Subcutaneous abdominal adipose tissue (tissue), 5 donors: ENCODE results near the gene CHKB.
A peak's percentile ranks its signal among the peaks of the same experiment; 100 is the strongest.

ENCODE experiments used
- H3K27ac ChIP-seq: one replicate; pipeline ENCODE4 v1.7.0; 2013; ENCODE audit warnings: low read depth, mild to moderate bottlenecking, inconsistent platforms, low read length, moderate library complexity
- H3K27me3 ChIP-seq, 5 donors: one replicate each; pipeline ENCODE4 v1.7.0; 2013; ENCODE audit warnings: low read length in 5 of 5, inconsistent platforms in 1 of 5; ENCODE audit not compliant: control insufficient read depth in 5 of 5, insufficient read depth in 4 of 5
- H3K36me3 ChIP-seq, 5 donors: one replicate each; pipeline ENCODE4 v1.7.0; 2013; ENCODE audit warnings: low read length in 5 of 5; ENCODE audit not compliant: control insufficient read depth in 5 of 5, insufficient read depth in 5 of 5
- H3K4me1 ChIP-seq, 5 donors: one replicate each; pipeline ENCODE4 v1.7.0; 2013; ENCODE audit warnings: low read length in 5 of 5, mild to moderate bottlenecking in 3 of 5, moderate library complexity in 1 of 5; ENCODE audit not compliant: control insufficient read depth in 5 of 5, insufficient read depth in 5 of 5
- H3K4me3 ChIP-seq, 5 donors: one replicate each; pipeline ENCODE4 v1.7.0; 2013; ENCODE audit warnings: low read length in 5 of 5, low read depth in 1 of 5
- H3K9ac ChIP-seq, 5 donors: one replicate each; pipeline ENCODE4 v1.7.0; 2013; ENCODE audit warnings: low read length in 5 of 5, mild to moderate bottlenecking in 4 of 5, moderate library complexity in 3 of 5
- H3K9me3 ChIP-seq, 5 donors: one replicate each; pipeline ENCODE4 v1.7.0; 2013; ENCODE audit warnings: low read length in 5 of 5; ENCODE audit not compliant: control insufficient read depth in 5 of 5
- donor health status: healthy.
- donor health status: healthy.
- donor health status: healthy.
- donor health status: healthy.
- donor health status: healthy.

Gene CHKB

DNA sequence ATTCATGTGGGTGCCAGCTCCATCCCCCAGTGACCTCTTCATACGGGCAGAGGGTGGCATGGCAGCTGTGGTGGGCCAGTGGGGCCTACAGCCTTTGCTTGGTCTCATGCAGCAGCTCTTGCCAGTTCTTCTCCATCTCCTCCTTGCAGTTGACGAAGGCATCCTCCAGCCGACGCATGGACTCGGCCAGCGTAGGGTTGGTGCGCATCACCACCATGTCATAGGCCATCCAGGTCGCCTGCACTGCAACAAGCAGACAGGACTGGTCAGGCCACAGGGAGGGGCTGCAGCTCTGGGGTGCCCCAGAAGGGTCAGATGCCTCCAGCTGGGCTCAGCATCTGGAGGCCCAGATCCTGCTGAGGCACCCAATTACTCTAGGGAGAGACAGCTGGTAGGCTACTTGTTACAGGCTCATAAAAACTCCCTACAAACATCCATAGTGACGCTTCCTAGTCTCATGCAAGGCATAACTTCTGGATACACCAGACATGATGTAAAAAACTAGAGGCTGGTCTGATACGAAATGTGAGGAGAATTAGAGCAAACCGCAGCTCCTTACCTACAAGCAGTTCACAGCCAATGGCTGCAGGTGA is 31.4 kb downstream of the CHKB start:
- Histone ChIP-seq H3K27me3 (peaks cover 12 to 20% (median 17%) of the 10 kb centered on the region in 5 donors), H3K4me3 (no peak overlapping the region), H3K4me1 (peaks cover 0 to 18% (median 11%) of the 10 kb centered on the region in 5 donors), H3K9ac (no peak overlapping the region), H3K27ac (no peak overlapping the region), H3K36me3 (no peaks in the 10 kb centered on the region), H3K9me3 (no peaks in the 10 kb centered on the region)

DNA sequence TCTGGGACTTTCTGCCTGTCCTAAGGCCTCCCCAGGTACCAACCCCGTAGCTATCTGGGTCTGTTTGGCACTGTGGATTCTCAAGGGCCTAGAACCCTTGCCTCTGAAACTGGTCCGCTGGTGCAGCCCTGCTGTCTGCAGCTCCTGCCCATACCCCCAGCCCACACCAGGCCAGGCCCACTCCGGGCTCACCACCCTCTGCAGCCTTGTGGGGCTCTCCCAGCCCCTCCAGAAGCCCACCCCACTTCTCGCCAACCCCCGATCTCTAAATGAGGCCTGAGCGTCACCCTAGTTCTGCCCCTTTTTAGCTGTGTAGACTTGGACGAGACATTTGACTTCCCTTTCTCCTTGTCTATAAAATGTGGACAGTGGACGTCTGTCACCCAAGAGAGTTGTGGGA is 32.3 kb downstream of the CHKB start:
- Histone ChIP-seq H3K4me3 (no peak overlapping the region), H3K27me3 (peaks cover 14 to 25% (median 24%) of the 10 kb centered on the region in 5 donors), H3K9ac (no peak overlapping the region), H3K27ac (no peak overlapping the region), H3K4me1 (peaks cover 0 to 21% (median 11%) of the 10 kb centered on the region in 5 donors), H3K9me3 (no peaks in the 10 kb centered on the region), H3K36me3 (no peaks in the 10 kb centered on the region)

DNA sequence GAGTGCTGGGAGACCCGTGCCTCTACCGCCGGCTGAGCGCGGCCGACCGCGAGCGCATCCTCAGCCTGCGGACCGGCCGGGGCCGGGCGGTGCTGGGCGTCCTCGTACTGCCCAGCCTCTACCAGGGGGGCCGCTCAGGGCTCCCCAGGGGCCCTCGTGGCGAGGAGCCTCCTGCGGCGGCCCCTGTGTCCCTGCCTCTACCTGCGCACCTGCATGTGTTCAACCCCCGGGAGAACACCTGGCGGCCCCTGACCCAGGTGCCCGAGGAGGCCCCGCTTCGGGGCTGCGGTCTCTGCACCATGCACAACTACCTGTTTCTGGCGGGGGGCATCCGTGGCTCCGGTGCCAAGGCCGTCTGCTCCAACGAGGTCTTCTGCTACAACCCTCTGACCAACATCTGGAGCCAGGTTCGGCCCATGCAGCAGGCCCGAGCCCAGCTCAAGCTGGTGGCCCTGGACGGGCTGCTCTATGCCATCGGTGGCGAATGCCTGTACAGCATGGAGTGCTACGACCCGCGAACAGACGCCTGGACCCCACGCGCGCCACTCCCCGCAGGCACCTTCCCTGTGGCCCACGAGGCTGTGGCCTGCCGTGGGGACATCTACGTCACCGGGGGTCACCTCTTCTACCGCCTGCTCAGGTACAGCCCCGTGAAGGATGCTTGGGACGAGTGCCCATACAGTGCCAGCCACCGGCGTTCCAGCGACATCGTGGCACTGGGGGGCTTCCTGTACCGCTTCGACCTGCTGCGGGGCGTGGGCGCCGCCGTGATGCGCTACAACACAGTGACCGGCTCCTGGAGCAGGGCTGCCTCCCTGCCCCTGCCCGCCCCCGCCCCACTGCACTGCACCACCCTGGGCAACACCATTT is 33.5 kb downstream of the CHKB start:
- Histone ChIP-seq H3K9me3 (no peaks in the 10 kb centered on the region), H3K9ac (peak overlapping the region in 1 of 5 donors; percentile 20), H3K27ac (no peak overlapping the region), H3K36me3 (no peaks in the 10 kb centered on the region), H3K4me1 (peaks cover 0 to 29% (median 17%) of the 10 kb centered on the region in 5 donors), H3K4me3 (peak overlapping the region in 3 of 5 donors; percentile 31 to 54 (median 48)), H3K27me3 (peaks cover 14 to 27% (median 24%) of the 10 kb centered on the region in 5 donors)

DNA sequence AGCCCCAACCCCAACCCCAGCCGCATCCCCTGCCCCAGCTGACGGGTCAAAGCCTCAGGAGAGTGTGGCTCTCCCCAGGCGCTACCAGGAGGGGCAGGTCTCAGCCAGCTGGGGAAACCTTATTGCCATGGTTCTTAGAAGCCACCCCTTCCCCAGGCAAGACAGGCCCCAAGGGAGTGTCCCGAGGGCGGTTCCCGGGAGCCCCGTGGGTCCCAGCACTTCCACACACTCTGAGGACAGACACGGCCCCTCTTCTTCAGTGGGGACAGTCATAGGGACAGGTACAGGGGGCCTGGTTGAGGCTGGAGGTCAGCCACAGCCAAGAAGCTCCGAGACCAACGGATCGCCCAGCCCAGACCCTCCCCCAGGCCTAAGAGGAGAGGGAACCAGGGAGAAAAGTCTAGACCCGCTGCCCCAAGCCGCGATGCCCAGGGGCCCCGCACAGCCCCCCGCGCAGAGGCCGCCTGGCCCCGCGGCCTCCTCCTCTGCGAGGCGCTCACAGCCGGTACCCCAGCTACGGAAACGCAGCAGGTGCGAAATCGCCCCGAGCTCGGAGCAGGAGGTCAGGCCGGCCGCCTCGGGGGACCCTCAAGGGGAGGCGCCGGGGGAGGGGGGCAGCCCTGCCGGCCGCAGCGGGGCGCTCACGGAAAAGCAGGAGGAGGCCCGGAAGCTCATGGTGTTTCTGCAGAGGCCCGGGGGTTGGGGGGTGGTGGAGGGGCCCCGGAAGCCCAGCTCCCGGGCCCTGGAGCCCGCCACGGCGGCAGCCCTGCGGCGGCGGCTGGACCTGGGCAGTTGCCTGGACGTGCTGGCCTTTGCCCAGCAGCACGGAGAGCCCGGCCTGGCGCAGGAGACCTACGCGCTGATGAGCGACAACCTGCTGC is 34.4 kb downstream of the CHKB start:
- Histone ChIP-seq H3K4me1 (peaks cover 0 to 34% (median 21%) of the 10 kb centered on the region in 5 donors), H3K9ac (peak overlapping the region in 2 of 5 donors; percentile 17 to 20), H3K36me3 (no peaks in the 10 kb centered on the region), H3K27ac (no peak overlapping the region), H3K4me3 (peak overlapping the region in 3 of 5 donors; percentile 31 to 54 (median 48)), H3K27me3 (peaks cover 14 to 27% (median 24%) of the 10 kb centered on the region in 5 donors), H3K9me3 (no peaks in the 10 kb centered on the region)

DNA sequence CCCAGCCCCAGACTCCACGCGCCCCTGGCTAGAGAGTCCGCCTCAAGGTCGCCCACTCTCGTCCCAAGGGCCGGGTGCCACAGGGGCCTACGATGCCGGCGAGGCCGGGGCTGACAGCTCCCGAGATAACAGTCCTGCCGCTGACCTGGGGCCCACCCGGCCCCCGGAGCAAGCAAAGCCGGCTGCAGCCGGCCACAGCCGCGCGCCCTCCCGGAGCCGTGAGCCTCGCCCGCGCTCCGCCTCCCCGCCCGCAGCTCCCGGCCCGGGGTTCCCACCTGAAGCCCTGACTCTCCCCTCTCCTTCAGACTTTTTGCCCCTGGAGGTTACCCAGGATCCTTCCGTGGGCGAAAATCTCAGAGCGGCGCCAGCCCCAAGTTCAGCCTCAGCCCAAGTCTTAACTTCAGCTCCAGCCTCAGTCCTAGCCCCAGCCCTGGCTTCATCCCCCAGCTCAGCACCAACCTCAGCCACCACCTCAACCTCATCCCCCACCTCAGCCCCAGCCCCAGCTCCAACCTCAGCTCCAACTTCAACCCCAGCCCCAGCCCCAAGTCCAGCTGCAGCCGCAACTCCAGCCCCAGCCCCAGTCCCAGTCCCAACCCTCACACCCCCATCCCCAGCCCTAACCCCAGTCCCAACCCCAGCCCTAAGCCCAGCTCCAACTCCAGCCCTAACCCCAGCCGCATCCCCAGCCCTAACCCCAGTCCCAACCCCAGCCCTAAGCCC is 35.2 kb downstream of the CHKB start:
- H3K9ac ChIP-seq = no peak overlapping the region
- H3K4me3 ChIP-seq = no peak overlapping the region
- no peaks in the 10 kb centered on the region for H3K9me3 ChIP-seq
- H3K27me3 ChIP-seq = peaks cover 14 to 27% (median 24%) of the 10 kb centered on the region in 5 donors
- H3K36me3 ChIP-seq = no peaks in the 10 kb centered on the region
- H3K27ac ChIP-seq = no peak overlapping the region
- peaks cover 3 to 34% (median 21%) of the 10 kb centered on the region in 5 donors for H3K4me1 ChIP-seq

DNA sequence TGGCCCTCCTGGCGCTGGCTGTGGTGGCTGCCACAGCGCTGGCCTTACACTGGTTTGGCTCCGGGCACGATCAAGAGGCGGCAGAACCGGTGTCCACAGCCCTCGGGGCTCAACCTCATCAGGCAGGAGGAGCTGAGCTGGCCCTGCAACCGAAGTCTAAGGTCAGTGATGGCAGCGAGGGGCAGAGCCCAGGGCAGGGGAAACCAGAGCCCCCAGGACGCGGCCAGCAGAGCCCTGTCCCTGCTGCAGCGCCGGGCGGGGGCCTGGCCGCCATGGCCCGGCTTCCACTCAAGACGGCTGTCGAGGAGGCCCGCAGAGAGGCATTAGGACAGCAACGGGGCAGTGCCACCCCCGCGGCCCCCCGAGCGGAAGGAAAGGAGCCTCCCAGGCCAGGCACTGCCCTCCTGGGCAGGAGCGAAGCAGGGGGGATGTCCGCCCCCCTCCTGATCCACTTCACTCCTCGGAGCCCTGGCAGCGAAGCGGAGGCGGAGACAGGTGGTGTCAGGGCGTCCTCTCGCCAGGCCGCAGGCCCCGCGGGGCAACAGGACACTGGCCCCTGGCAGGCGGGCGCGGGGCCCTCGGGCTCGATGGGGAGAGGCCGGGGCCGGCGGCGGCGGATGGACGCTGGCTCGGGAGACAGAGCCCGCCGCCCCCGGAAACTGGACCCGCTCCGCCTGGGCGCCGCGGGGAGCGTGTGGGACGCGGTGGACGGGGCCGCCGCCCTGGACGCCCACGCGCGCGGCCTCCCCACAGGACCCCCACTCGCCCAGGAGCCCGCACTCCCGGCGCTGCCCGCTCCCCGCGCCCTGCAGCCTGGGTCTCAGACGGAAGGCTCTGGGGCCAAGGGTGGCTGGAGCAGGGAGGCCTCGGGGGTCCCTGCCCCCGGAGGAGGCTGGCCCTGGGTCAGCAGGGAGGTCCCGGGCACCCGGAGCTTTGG is 36.1 kb downstream of the CHKB start:
- H3K9ac ChIP-seq = no peak overlapping the region
- H3K36me3 ChIP-seq = no peaks in the 10 kb centered on the region
- peaks cover 14 to 27% (median 24%) of the 10 kb centered on the region in 5 donors for H3K27me3 ChIP-seq
- H3K4me1 ChIP-seq = peaks cover 4 to 34% (median 21%) of the 10 kb centered on the region in 5 donors
- no peak overlapping the region for H3K27ac ChIP-seq
- H3K9me3 ChIP-seq = no peaks in the 10 kb centered on the region
- no peak overlapping the region for H3K4me3 ChIP-seq

DNA sequence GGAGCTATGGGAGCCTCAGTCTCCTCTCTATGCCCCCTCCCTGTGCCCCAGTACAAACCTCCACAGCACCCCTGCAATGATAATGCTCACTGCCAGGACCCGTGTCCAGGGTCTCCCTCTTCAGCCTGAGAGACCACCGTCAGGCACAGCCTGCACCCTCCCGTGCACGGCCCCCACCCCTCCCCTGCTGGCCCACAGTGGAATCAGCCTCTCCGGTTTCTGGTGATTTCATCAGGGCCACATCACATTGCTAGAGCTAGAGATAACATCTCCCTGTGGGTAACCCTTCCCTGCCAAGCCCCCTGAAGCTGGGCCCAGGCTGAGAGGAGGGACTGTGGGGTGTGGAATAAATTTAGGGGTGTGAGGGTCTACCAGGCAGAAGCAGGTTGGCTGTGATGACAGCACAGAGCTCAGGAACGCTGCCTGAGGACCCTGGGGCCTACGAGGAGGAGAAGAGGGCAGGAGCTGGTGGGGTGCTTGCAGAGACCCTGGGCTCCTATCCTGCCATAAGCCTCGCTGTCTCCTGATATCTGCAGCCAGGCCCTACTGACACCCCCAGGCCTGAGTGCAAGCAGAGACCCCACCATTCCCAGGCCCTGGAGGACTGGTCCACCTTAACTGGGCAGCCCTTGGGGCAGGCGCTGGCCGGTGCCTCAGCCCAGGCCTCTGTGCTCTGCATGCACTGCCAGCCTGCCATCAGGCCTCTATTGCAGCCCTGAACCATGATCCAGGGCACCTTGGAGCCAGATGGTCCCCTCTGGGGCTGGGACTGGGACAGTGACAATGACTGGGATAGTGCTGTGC is 36.9 kb downstream of the CHKB start, which contains the start of gene KLHDC7B:
Gene KLHDC7B (plus strand): TSS at position 378 of the 804 bp plus-strand sequence. CDS start 345 bp downstream, at position 723.
- H3K4me3 ChIP-seq = no peak within 1 kb of the TSS
- peaks cover 14 to 27% (median 24%) of the 10 kb centered on the region in 5 donors for H3K27me3 ChIP-seq
- H3K36me3 ChIP-seq = no peaks in the 10 kb centered on the region
- H3K4me1 ChIP-seq = peaks cover 4 to 38% (median 24%) of the 10 kb centered on the region in 5 donors
- H3K27ac ChIP-seq = no peak within 1 kb of the TSS
- H3K9me3 ChIP-seq = no peaks in the 10 kb centered on the region
- peak within 1 kb of the TSS in 2 of 5 donors; percentile 24 to 28 for H3K9ac ChIP-seq

DNA sequence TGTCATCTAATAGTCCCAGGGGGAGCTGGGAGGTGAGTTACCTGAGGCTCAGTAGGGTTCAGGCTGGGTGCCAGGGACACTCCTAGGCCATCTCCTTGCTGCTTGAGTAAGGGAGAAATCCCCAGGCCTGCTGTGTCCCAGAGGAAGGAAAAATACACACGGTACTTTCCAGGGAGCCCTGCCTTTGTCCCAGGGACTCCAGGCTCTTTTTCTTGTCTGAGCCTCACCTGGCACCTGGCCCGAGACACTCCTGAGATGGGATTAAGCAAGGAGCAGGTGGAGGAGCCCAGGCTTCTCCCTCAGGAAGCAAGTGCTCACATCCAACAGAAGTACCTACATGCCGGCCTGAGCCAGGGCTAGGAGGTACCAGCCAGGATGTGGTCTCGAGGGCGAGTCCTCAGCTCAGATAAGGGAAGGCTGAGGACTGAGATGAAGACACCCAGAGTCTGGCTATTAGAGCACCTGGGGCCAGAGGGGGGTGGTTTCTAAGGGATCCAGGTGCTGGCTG is 37.8 kb downstream of the CHKB start:
- peak overlapping the region in 2 of 5 donors; percentile 24 to 28 for H3K9ac ChIP-seq
- no peaks in the 10 kb centered on the region for H3K9me3 ChIP-seq
- peaks cover 14 to 27% (median 24%) of the 10 kb centered on the region in 5 donors for H3K27me3 ChIP-seq
- H3K4me3 ChIP-seq = peak overlapping the region in 1 of 5 donors; percentile 50
- H3K4me1 ChIP-seq = peaks cover 4 to 40% (median 28%) of the 10 kb centered on the region in 5 donors
- no peak overlapping the region for H3K27ac ChIP-seq
- H3K36me3 ChIP-seq = no peaks in the 10 kb centered on the region
